GM23248 (cell line): ENCODE results near the gene UGT1A4.

Experiments
- EZH2 ChIP-seq: fragments of 200-600 bp; sonication (generic); IDR thresholded peaks from 2 replicates; pipeline ENCODE4 v1.6.1; 2018; ENCODE audit warnings: antibody characterized with exemption, mild to moderate bottlenecking; ENCODE audit not compliant: insufficient read depth, poor library complexity, severe bottlenecking
- EZH2phosphoT487 ChIP-seq: fragments of 200-600 bp; sonication (generic); IDR thresholded peaks from 2 replicates; pipeline ENCODE4 v1.6.1; 2018; ENCODE audit warnings: antibody characterized with exemption, moderate library complexity, mild to moderate bottlenecking, low read depth; ENCODE audit not compliant: insufficient read depth

- TF ChIP-seq EZH2 (no peak), EZH2phosphoT487 (no peak)
These were observed 24.6 kb upstream of the UGT1A4 start for GRCh38 chr2:233693963-233694362.
